HG02884 (cell line): ENCODE results near the gene PIGB.
"Not testable (repeated sequence)": the region's sequence is repeated elsewhere in the genome, so short reads cannot be mapped to it uniquely, and the experiment has no call there.

Source experiments
- ATAC-seq: cut with Tn5 transposase; IDR thresholded peaks from one replicate; pipeline ENCODE4 v1.9.1; 2021; ENCODE audit warnings: mild to moderate bottlenecking, moderate library complexity; ENCODE audit not compliant: unreplicated experiment

Gene PIGB

DNA sequence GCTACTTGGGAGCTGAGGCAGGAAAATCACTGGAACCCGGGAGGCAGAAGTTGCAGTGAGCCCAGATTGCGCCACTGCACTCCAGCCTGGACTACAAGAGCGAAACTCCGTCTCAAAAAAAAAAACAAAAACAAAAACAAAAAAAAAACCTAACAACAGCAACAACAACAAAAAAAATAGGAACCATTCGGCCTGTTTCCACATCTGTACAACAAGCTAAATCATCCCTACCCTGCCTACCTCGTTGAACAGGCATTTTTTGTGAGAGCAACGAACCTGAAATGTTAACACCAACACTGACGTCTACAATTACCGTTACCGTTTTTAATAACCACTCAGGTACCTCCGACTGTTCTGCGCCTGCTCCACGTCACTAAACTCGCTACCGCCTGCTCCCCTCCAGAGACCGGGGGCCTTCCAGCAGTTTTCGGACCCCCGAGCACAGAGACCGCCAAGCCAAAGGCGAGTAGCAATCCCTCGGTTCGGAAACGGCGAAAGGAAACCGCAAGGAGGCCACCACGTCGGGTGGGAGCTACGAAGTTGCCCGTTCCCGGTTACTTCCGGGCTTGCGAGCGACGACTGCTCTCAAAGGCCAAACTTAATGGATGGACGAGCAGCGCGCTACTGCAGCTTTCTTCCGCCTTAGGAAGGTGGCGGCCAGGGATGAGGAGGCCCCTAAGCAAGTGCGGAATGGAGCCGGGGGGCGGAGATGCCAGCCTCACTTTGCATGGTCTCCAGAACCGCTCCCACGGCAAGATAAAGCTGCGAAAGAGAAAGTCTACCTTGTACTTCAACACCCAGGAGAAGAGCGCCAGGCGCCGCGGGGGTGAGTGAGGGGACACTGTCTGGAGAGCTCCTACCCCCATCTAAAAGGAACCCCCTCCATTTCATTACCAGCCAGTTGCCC is at the start of gene PIGB, which contains the start of gene PIGBOS1:
PIGB (plus strand) TSS at position 635 of the 907 bp plus-strand sequence; CDS start at position 664, 29 bp downstream.
PIGBOS1 (minus strand) TSS at position 536 of the 907 bp plus-strand sequence. CDS start 1,331 bp downstream, outside the sequence.
- ATAC-seq, result peak; percentile 86

DNA sequence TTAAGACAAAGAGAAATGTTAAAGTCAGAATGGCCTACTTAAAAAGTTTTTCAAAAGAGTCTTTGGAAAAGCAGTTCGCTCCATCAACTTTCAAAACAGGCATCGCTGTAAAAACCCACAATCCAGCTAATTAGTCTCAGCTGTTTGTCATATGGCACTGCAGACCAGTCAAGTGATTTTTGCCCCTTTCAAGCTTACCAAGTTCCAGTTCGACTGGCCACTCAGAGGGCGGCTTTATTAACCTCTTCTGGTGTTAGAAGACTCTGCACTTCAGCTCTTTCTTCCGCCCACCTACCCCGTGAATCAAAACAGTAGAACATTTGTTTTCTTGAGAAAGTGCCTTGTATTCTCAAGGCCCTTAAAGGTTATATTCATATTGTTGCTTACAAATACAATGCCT is 48.7 kb upstream of the PIGB start:
- ATAC-seq, result no peak

DNA sequence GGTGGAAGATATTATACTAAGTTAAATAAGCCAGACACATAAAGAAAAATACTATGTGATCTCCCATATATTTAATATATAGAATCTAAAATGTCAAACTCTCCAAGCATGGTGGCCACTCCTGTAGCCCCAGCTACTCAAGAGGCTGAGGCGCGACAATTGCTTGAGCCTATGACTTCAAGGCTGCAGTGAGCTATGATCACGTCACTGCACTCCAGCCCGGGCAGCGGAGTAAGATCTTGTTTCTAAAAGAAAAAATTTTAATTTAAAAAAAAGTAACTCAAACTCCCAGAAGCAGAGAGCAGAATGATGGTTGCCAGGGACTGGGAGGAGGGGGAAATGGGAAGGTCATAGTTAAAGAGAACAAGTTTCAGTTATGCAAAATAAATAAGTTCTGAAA is 42.7 kb upstream of the PIGB start:
- no peak for ATAC-seq

DNA sequence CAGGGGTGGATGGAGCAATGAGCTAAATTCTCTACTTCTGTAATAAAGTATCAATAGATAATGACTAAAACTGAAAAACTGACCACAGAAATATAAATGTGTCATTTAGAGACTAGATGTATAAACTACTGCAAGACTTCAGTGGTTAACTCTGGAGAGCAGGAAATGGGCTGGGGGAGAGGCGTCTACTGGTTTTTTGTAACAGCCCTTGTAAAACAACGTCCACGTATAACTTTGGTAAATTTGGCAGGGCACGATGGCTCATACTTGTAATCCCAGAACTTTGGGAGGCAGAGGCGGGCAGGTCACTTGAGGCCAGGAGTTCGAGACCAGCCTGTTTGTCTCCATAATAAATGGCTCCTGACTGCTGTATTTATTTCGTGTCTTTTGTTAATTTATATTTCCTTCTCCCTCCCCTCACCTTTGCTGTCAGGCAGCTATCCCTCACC is 41.9 kb upstream of the PIGB start:
- peak; percentile 50 for ATAC-seq

DNA sequence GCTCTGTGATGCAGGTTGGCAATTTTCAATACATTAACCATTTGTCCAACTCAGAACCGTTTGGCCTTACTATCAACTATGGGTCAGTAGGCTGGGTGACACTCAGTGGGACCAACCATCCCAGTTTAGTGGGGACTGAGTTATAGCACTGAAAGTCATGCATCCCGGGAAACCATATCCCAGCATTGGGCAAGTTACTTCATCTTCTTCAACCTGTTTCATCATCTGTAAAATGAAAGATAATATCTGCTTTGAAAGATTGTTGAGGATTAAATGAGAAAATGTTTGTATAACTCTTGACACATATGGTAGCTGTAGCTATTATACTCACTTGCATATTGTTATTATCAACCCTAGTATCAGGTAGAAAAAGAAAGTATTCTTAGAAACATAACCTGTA is 41.3 kb upstream of the PIGB start:
- ATAC-seq, result no peak

DNA sequence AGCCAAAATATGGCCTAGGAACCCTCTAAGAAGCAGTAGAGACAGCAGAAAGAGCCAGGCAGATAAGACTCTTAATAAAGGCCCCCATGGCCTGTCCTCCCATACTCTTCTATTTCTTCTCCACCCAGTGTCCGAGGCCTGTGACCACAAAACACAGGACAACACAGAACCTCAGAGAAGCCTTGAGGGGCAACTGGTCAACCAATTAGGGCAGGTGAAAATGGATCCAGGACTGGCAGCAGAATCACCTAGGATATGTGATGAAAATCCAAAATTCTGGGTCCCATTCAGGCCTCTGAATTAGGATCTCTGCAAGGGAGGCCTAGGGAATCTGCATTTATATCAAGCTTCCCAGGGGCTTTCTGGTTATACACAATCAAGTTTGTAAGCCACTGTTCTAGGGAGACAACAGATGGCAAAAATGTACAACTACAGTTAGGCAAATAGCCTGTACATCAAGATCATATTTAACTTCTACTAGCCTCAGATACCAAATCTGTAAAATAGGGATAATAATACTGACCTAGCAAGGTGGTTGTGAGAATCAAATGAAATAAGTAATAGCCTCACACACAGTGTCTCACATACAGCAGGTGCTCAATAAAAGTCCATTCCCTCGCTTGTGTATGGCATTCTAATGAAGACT is 39.8 kb upstream of the PIGB start:
- no peak for ATAC-seq

DNA sequence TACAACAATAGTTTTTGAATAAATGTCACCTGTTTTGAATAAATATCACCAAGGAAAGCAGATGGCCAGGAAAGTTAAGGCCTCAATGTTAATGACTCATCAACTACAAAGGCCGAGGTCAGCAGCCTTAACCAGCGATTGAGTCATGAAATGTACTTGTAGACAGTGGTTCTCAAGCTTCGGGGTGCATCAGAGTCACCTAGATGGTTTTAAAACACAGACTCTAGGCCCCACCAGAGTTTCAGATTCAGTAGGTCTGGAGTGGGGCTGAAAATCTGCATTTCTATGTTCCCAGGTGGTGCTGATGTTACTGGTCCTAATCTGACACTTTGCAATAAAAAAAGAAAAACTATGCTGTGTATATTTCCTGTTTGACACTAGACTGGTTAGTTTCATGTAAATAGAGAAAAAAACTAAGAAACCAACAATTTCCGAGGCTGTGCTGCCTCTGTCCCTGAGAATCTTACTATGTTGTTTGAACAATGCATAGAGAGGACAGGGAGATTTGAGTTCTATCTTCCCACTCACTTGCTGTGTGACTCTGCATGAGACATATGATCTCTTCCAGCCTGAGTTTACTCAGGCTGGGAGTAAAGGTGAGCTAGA is 39.2 kb upstream of the PIGB start:
- peak; percentile 71 for ATAC-seq

DNA sequence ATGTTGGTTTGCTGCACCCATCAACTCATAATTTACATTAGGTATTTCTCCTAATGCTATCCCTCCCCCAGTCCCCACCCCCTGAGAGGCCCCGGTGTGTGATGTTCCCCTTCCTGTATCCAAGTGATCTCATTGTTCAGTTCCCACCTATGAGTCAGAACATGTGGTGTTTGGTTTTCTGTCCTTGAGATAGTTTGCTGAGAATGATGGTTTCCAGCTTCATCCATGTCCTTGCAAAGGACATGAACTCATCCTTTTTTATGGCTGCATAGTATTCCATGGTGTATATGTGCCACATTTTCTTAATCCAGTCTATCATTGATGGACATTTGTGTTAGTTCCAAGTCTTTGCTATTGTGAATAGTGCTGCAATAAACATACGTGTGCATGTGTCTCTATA is 38.4 kb upstream of the PIGB start:
- ATAC-seq, result not testable (repeated sequence)

DNA sequence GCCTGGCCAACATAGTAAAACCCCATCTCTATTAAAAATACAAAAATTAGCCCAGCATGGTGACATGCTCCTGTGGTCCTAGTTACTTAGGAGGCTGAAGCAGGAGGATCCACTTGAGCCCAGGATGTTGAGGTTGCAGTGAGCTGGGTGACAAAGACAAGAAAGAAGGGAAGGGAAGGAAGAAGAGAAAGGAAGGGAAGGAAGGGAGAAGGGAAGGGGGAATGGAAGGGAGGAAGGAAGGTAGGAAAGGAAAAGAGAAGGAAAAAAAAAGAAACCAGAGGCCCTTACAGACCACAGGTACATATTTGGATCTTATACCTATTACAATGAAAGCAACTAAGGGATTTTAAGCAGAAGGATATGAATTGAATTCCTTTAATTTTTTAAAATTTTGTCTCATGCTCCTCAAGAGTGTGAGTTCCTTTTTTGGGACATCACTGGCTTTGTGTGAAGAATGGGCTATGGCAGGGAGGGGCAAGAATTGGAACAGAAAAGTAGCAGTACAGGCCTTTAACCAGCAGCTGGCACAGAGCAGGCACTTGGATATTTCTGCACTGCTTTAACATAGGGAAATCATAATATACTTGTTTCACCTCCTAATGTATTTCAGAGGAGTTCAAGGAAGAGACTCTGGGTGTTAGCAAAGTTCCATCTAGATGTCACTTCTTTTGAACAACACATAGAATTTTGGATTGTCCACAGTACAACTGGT is 37.3 kb upstream of the PIGB start:
- no peak for ATAC-seq

DNA sequence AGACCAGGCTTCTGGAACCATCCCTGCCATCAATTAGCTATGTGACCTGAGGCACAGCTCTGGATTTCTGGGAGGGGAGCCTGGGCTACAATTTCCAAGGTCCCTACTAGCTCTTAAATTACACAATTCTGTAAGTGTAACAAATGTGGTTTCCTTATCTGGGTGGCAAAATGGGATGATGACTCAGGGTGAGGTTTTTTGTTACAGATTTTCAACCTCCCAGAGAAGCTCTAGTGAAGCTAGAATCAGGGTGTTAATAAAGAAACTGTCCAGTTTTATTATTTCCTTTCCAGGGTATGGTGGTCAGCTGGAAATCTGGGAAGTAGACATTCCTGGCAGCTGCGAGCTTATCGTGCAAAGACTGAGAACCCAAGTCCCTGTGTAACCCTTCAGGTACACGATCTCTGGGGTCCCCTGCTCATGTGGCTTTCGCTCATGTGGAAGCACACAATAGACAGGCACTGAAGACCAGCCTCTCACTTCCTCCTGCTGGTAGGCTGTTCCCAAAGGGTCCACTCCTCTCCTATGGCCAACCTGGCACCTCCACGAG is 36.7 kb upstream of the PIGB start:
- no peak for ATAC-seq

DNA sequence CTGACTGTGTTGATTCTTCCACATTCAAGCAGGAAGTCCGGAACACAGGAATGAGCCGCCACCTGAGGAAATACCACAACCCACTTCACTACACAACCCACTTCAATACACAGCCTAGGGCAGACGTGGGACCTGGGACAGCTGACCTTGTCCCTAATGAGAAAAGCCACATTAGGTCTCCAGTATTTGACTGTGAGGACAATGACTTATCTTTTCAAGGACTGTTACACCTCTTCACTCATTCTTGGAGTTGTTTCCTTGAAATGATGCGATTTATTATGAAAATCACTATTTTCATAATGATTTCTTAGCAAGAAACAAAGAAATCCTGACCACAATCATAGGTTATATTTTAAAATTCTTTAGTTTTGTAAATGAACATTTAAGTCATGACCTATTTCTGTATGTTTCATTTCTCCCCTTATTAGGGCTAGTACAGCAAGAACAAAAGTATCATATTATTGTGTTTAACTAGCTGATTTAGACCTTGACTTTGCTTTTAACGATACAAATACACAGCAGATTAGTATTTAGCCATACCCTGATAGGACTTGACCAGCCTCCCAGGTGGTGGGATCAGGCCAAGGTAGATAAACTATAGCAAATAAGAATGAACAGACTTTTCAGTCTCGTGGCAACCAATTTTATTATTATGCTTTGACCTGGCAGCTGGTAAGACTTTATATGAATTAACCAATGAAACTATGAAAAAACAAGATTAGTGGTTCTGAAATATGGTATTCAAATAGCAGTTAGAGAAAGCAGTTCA is 35.5 kb upstream of the PIGB start:
- no peak for ATAC-seq

DNA sequence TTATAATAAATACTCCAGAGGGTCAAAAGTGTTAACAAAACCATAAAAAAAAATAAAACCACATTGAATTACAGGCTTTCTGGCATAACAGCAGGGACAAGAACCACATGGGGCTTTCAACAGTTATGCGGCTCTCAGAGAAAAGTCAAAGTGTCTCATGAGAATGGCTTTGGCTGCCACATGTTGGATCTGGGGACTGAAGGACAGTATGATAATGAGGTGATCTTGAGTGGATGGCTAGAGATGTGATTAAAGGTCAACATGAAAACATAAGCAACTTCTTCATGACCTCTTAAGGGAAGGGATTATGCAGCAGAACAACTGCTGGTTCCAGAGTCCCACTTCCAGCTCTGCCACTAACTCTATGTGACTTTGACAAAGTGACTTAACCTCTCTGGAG is 34.6 kb upstream of the PIGB start:
- ATAC-seq, result no peak

DNA sequence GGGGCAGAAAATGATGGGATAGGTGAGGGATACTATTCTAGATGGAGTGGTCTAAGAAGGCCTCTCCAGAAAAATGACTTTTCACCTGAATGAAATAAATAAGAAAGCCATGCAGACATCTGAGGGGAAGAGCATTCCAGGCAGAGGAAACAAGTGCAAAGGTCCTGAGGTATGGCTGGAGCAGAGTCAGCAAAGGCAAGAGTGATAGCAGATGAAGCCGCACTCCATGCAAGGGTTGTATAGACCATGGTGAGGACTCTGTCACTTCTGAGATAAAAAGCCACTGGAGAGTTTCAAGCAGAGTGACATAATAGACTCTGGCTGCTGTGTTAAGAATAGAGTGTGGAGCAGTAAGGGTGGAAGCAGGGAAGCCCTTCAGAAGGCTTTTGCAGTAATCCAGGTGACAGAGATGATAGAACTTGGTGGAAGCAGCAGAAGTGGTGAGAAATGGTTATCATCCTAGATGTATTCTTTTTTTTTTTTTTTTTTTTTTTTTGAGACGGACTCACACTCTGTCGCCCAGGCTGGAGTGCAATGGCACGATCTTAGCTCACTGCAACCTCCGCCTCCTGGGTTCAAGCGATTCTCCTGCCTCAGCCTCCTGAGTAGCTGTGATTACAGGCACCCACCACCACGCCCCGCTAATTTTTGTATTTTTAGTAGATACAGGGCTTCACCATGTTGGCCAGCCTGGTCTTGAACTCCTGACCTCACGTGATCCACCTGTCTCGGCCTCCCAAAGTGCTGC is 32.4 kb upstream of the PIGB start:
- not testable (repeated sequence) for ATAC-seq

DNA sequence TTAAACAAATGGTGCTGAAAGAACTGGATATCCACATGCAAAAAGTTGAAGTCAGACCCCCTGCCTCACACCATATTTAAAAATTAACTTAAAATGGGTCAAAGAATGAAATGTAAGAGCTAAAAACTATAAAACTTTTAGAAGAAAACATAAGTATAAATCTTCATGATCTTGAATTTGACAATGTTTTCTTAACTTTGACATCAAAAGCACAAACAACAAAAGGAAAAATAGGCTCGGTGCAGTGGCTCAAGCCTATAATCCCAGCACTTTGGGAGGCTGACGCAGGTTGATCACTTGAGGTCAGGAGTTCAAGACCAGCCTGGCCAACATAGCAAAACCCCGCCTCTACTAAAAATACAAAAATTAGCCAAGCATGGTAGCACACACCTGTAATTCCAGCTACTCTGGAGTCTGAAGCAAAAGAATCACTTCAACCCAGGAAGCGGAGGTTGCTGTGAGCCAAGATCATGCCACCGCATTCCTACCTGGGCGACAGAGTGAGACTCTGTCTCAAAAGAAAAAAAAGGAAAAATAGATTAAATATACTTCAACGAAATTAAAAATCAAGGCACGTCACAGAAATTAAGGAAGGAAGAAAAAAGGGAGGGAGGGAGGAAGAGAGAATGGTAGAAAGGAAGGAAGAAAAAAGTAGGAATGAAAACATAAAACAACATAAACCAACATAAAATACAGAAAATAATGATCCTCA is 30.9 kb upstream of the PIGB start:
- ATAC-seq, result no peak

DNA sequence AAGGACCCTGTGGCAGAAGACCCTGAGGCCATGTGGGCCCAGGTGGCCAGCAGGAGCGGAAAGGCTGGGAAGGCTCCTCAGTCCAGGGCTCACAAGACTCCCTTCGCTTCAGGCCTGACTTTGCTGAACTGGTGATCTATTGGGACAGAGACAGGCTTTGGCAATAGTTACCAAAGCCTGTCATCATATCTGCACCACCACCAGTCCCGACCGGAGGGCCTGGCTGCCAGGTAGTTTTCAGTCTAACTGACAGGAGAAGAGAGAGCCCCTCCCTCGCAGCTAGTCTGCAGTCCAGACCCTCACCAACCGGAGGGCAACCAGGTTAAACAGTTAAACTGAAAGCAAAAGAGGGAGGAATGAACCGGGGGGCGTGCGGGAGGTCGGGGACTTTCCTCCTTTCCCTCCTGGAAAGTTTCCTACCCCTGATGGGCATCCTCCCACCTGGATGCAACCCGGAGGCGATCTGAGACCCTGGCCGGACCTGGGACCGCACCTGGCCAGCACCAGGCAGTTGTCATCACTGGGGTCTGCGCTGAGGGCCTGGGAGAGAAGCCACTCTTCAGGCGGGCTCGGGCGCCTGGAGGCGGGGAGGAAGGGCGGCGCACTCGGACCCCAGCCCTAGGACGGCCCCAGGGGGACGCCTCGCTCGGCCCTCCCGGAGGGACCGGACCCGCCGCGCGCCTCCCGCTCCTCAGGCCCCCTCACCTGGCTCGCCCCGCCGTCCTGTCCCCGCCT is 29.8 kb upstream of the PIGB start:
- peak; percentile 36 for ATAC-seq

DNA sequence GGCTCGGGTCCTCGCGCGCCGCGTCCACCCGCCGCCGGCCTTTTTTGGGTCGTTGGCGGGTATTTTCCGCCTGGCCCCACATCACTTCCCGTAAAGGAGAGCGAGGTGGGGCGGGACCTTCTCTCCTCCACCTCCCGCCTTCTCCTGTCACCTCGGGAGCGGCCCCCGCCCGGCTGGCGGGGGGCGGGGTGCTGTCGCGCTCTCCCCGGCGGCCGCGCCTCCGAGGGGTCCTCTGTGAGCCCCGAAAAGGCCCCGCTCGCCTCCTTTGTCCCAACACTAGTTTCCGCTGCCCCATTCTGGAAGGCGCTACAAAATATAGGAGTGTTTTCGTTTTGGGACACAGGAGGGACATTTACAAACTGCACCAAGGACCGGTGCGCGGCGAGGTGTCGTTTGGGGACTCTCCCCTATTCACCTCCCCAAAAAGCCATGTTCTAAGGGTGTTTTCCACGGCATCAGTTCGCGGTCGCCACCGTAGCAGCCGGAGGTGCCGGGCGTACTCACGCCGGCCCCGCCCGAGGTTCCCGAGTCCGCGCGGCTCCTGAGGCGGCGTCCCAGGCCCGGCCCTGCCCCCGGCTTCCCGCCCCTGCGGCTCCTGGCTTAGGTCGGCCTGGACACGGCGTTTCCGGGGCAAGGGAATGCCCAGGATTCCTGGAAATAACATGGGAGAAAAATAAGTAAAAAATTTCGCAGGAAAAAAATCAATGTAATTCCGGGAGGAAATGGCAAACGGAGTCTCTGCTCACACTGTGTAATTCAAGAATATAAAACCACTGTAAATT is 29.1 kb upstream of the PIGB start, which contains the start of gene RAB27A:
RAB27A (minus strand) TSS at position 68 of the 782 bp plus-strand sequence. CDS start 54,879 bp downstream, outside the sequence.
- ATAC-seq, result peak; percentile 61

DNA sequence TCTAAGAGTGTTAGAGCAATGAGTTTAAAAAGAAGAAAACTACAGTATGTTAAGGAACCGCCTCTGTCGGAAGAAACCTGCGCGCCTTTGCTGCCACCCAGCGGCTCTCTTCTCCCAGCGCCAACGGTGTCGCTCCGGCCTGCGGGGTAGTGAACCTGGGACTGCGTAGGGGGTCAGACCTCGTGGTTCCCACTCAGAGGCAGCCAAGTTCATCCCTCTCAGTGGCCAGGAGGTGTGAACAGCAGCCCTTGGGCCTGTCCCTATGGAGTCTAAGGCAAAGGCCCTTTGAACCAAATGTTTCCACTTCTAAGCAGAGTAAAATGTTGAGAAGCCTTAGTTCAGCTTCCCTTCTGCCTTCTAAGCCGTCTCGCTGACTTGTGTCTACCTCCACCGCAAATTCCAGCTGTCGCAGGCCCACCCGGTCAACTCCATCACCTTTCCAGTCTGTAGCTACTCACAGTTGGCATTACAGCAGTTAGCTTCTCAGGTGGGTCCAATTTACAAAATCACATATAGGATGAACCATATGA is 28.4 kb upstream of the PIGB start:
- ATAC-seq, result peak; percentile 75
